Measurements from ENCODE around the gene ASL.

Gene ASL

GRCh38 chr7:66095010-66095409 lies 19.4 kb downstream of the ASL start:
- Histone ChIP-seq H2BK5ac (ENCODE audit: low read length) (no peak overlapping the region), H3K4ac (ENCODE audit: low read length) (no peak overlapping the region), H2BK120ac (ENCODE audit: low read depth, low read length) (no peak overlapping the region), H2AK5ac (ENCODE audit: low read depth, low read length) (no peak overlapping the region), H3K9me3 (replicated peaks in 1 of 2; ENCODE audit: control insufficient read depth in 2 of 2, insufficient read depth in 1 of 2, low read depth in 1 of 2, low read length in 2 of 2) (peaks cover 0 to 1% of the 10 kb centered on the region in 2 donors), H4K91ac (ENCODE audit: low read depth, low read length, poor library complexity) (no peak overlapping the region), H2AFZ (ENCODE audit: low read length) (no peak overlapping the region), H3K18ac (ENCODE audit: low read length) (no peak overlapping the region), H3K79me1 (ENCODE audit: low read depth, low read length) (no peaks in the 10 kb centered on the region), H4K8ac (ENCODE audit: low read depth, low read length) (no peak overlapping the region), H3K23ac (ENCODE audit: low read depth, low read length, poor library complexity) (no peak overlapping the region), H3K14ac (ENCODE audit: low read length) (no peak overlapping the region), H3K4me3 (ENCODE audit: low read length in 2 of 2) (no peak overlapping the region), H3K27ac (replicated peaks; ENCODE audit: low read length) (no peak overlapping the region), H3K4me1 (ENCODE audit: control insufficient read depth in 2 of 2, insufficient read depth in 1 of 2, low read depth in 1 of 2, low read length in 2 of 2) (peaks cover 3 to 6% of the 10 kb centered on the region in 2 donors), H2BK12ac (ENCODE audit: low read length) (no peak overlapping the region), H2BK15ac (ENCODE audit: low read length) (no peak overlapping the region), H3K4me2 (ENCODE audit: insufficient read depth, low read length, poor library complexity, severe bottlenecking) (no peak overlapping the region), H3K9ac (ENCODE audit: low read depth, low read length, poor library complexity) (peak overlapping the region; percentile 1), H3K27me3 (ENCODE audit: control insufficient read depth in 3 of 3, insufficient read depth in 3 of 3, low read depth in 1 of 3, low read length in 3 of 3) (no peaks in the 10 kb centered on the region), H3K36me3 (replicated peaks in 1 of 2; ENCODE audit: control insufficient read depth in 2 of 2, insufficient read depth in 2 of 2, low read length in 2 of 2) (peaks cover 0 to 2% of the 10 kb centered on the region in 2 donors)
- no peak for DNase-seq (ENCODE audit: low spot score)
- WGBS, 2 donors (ENCODE audit: extremely low coverage in 2 of 2, insufficient read length in 2 of 2, insufficient replicate concordance in 1 of 2), result no CpG with 5 or more reads among the region's 4 CpGs

GRCh38 chr7:66099232-66099550 lies 23.6 kb downstream of the ASL start:
- Histone ChIP-seq H3K27me3 (ENCODE audit: control insufficient read depth in 3 of 3, insufficient read depth in 3 of 3, low read depth in 1 of 3, low read length in 3 of 3) (no peaks in the 10 kb centered on the region), H2AK5ac (ENCODE audit: low read depth, low read length) (no peak overlapping the region), H3K9me3 (replicated peaks in 1 of 2; ENCODE audit: control insufficient read depth in 2 of 2, insufficient read depth in 1 of 2, low read depth in 1 of 2, low read length in 2 of 2) (peaks cover 0 to 1% of the 10 kb centered on the region in 2 donors), H3K4me3 (ENCODE audit: low read length in 2 of 2) (no peak overlapping the region), H2BK120ac (ENCODE audit: low read depth, low read length) (no peak overlapping the region), H3K36me3 (replicated peaks in 1 of 2; ENCODE audit: control insufficient read depth in 2 of 2, insufficient read depth in 2 of 2, low read length in 2 of 2) (peaks cover 0 to 2% of the 10 kb centered on the region in 2 donors), H3K4me1 (ENCODE audit: control insufficient read depth in 2 of 2, insufficient read depth in 1 of 2, low read depth in 1 of 2, low read length in 2 of 2) (peaks cover 4 to 6% of the 10 kb centered on the region in 2 donors), H3K4me2 (ENCODE audit: insufficient read depth, low read length, poor library complexity, severe bottlenecking) (no peak overlapping the region), H3K27ac (replicated peaks; ENCODE audit: low read length) (no peak overlapping the region), H3K4ac (ENCODE audit: low read length) (no peak overlapping the region), H2BK15ac (ENCODE audit: low read length) (no peak overlapping the region), H4K8ac (ENCODE audit: low read depth, low read length) (no peak overlapping the region), H2BK12ac (ENCODE audit: low read length) (no peak overlapping the region), H3K23ac (ENCODE audit: low read depth, low read length, poor library complexity) (peak overlapping the region; percentile 14), H4K91ac (ENCODE audit: low read depth, low read length, poor library complexity) (no peak overlapping the region), H3K9ac (ENCODE audit: low read depth, low read length, poor library complexity) (no peak overlapping the region), H3K18ac (ENCODE audit: low read length) (no peak overlapping the region), H2BK5ac (ENCODE audit: low read length) (no peak overlapping the region), H3K79me1 (ENCODE audit: low read depth, low read length) (no peaks in the 10 kb centered on the region), H2AFZ (ENCODE audit: low read length) (no peak overlapping the region), H3K14ac (ENCODE audit: low read length) (no peak overlapping the region)
- no peak for DNase-seq (ENCODE audit: low spot score)
- WGBS, 2 donors (ENCODE audit: extremely low coverage in 2 of 2, insufficient read length in 2 of 2, insufficient replicate concordance in 1 of 2), result no CpG with 5 or more reads among the region's 2 CpGs

GRCh38 chr7:66099551-66100407 lies 24.2 kb downstream of the ASL start:
- no CpG with 5 or more reads among the region's 15 CpGs for WGBS, 2 donors (ENCODE audit: extremely low coverage in 2 of 2, insufficient read length in 2 of 2, insufficient replicate concordance in 1 of 2)
- peak; percentile 39 for DNase-seq (ENCODE audit: low spot score)
- Histone ChIP-seq H3K14ac (ENCODE audit: low read length) (peak overlapping the region; percentile 96), H3K4me2 (ENCODE audit: insufficient read depth, low read length, poor library complexity, severe bottlenecking) (peak overlapping the region; percentile 51), H3K4me1 (ENCODE audit: control insufficient read depth in 2 of 2, insufficient read depth in 1 of 2, low read depth in 1 of 2, low read length in 2 of 2) (peaks cover 4 to 6% of the 10 kb centered on the region in 2 donors), H2AK5ac (ENCODE audit: low read depth, low read length) (no peak overlapping the region), H3K23ac (ENCODE audit: low read depth, low read length, poor library complexity) (peak overlapping the region; percentile 14), H2BK5ac (ENCODE audit: low read length) (peak overlapping the region; percentile 9), H3K9me3 (replicated peaks in 1 of 2; ENCODE audit: control insufficient read depth in 2 of 2, insufficient read depth in 1 of 2, low read depth in 1 of 2, low read length in 2 of 2) (peaks cover 0 to 1% of the 10 kb centered on the region in 2 donors), H3K18ac (ENCODE audit: low read length) (peak overlapping the region; percentile 40), H2AFZ (ENCODE audit: low read length) (peak overlapping the region; percentile 91), H3K27me3 (ENCODE audit: control insufficient read depth in 3 of 3, insufficient read depth in 3 of 3, low read depth in 1 of 3, low read length in 3 of 3) (no peaks in the 10 kb centered on the region), H3K36me3 (replicated peaks in 1 of 2; ENCODE audit: control insufficient read depth in 2 of 2, insufficient read depth in 2 of 2, low read length in 2 of 2) (peaks cover 0 to 2% of the 10 kb centered on the region in 2 donors), H3K79me1 (ENCODE audit: low read depth, low read length) (no peaks in the 10 kb centered on the region), H4K91ac (ENCODE audit: low read depth, low read length, poor library complexity) (peak overlapping the region; percentile 68), H4K8ac (ENCODE audit: low read depth, low read length) (peak overlapping the region; percentile 98), H3K4me3 (ENCODE audit: low read length in 2 of 2) (peak overlapping the region; percentile 9 to 44), H3K9ac (ENCODE audit: low read depth, low read length, poor library complexity) (peak overlapping the region; percentile 78), H2BK15ac (ENCODE audit: low read length) (peak overlapping the region; percentile 90), H2BK120ac (ENCODE audit: low read depth, low read length) (no peak overlapping the region), H3K4ac (ENCODE audit: low read length) (no peak overlapping the region), H3K27ac (replicated peaks; ENCODE audit: low read length) (peak overlapping the region; percentile 84), H2BK12ac (ENCODE audit: low read length) (peak overlapping the region; percentile 88)

- no peak overlapping the region for H3K4ac ChIP-seq (ENCODE audit: low read length)
- no peak overlapping the region for H3K9ac ChIP-seq (ENCODE audit: low read depth, low read length, poor library complexity)
- no peaks in the 10 kb centered on the region for H3K36me3 ChIP-seq (replicated peaks in 1 of 2; ENCODE audit: control insufficient read depth in 2 of 2, insufficient read depth in 2 of 2, low read length in 2 of 2)
- no peak overlapping the region for H2AK5ac ChIP-seq (ENCODE audit: low read depth, low read length)
- DNase-seq (ENCODE audit: low spot score), result no peak
- H3K4me2 ChIP-seq (ENCODE audit: insufficient read depth, low read length, poor library complexity, severe bottlenecking), result peak overlapping the region; percentile 51
- peak overlapping the region; percentile 9 for H2BK5ac ChIP-seq (ENCODE audit: low read length)
- no peak overlapping the region for H4K8ac ChIP-seq (ENCODE audit: low read depth, low read length)
- peak overlapping the region; percentile 11 for H3K18ac ChIP-seq (ENCODE audit: low read length)
- no peak overlapping the region for H3K23ac ChIP-seq (ENCODE audit: low read depth, low read length, poor library complexity)
- no peak overlapping the region for H2BK120ac ChIP-seq (ENCODE audit: low read depth, low read length)
- peak overlapping the region; percentile 84 for H3K27ac ChIP-seq (replicated peaks; ENCODE audit: low read length)
- no peaks in the 10 kb centered on the region for H3K27me3 ChIP-seq (ENCODE audit: control insufficient read depth in 3 of 3, insufficient read depth in 3 of 3, low read depth in 1 of 3, low read length in 3 of 3)
- peaks cover 4 to 6% of the 10 kb centered on the region in 2 donors for H3K4me1 ChIP-seq (ENCODE audit: control insufficient read depth in 2 of 2, insufficient read depth in 1 of 2, low read depth in 1 of 2, low read length in 2 of 2)
- H2BK12ac ChIP-seq (ENCODE audit: low read length), result no peak overlapping the region
- H3K9me3 ChIP-seq (replicated peaks in 1 of 2; ENCODE audit: control insufficient read depth in 2 of 2, insufficient read depth in 1 of 2, low read depth in 1 of 2, low read length in 2 of 2), result no peaks in the 10 kb centered on the region
- no peak overlapping the region for H3K14ac ChIP-seq (ENCODE audit: low read length)
- H2BK15ac ChIP-seq (ENCODE audit: low read length), result no peak overlapping the region
- peak overlapping the region in 1 of 2 donors; percentile 44 for H3K4me3 ChIP-seq (ENCODE audit: low read length in 2 of 2)
- H2AFZ ChIP-seq (ENCODE audit: low read length), result peak overlapping the region; percentile 91
- H3K79me1 ChIP-seq (ENCODE audit: low read depth, low read length), result no peaks in the 10 kb centered on the region
- H4K91ac ChIP-seq (ENCODE audit: low read depth, low read length, poor library complexity), result no peak overlapping the region
- no CpG with 5 or more reads among the region's 12 CpGs for WGBS, 2 donors (ENCODE audit: extremely low coverage in 2 of 2, insufficient read length in 2 of 2, insufficient replicate concordance in 1 of 2)
Observed at GRCh38 chr7:66100408-66101050, 24.9 kb downstream of the ASL start.
